NCI-H460 (cell line): Measurements from ENCODE around the gene RAB11FIP5. TPM values are rescaled to one million over a fixed set of nuclear protein-coding genes. Genes with fewer than 3 reads are reported as not detected.
A peak's percentile ranks its signal among the peaks of the same experiment; 100 is the strongest.

Experiments used
- DNase-seq: peaks from one replicate; pipeline ENCODE4 v3.0.0-alpha.2; 2016; ENCODE audit warnings: low read depth; ENCODE audit errors: extremely low read depth
- total RNA-seq: library from RNA; depleted of rRNA; stranded (reverse); fragments of >200 nt; shearing (Covaris generic); gene quantifications from 2 replicates; pipeline ENCODE4 v1.2.3, GENCODE V29; 2014

The RAB11FIP5 gene
- total RNA-seq, 1 experiment from 2014 or later, result 13.3 TPM

DNA sequence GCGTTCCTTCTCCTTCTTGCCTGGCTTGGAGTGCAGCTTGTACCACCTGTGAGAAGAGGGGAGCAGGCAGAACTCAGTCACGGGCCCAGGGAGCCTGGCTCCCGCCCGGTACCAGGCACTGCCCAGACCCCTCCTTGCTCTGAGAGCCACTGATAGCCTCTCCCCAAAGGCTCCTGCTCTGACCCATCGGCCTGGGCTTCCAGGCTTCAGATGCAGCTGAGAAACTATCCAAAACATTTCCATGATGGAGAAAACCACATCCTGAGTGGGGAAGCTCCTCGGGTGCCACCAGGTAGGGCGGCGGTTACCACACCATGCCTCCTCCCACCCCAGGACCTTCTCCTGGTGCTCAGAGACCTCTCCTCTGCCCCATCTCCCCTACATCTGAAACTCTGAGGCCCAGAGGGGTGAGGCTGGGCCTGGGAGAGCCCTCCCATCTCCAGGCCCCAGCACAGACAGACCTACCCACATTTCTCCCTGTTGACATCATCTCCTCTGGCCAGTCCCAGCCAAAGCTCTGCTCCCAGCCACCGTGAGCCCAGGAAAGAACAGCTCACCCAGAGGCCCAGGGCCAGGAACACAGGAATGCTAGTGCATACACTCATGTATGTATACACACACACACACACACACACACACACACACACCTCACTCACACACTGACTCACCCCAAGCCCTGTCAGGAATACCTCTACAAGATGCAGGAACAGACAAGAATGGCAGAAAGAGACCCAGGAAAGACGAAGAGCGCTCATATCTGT lies 23.3 kb downstream of the RAB11FIP5 start:
- DNase-seq, result no peak

DNA sequence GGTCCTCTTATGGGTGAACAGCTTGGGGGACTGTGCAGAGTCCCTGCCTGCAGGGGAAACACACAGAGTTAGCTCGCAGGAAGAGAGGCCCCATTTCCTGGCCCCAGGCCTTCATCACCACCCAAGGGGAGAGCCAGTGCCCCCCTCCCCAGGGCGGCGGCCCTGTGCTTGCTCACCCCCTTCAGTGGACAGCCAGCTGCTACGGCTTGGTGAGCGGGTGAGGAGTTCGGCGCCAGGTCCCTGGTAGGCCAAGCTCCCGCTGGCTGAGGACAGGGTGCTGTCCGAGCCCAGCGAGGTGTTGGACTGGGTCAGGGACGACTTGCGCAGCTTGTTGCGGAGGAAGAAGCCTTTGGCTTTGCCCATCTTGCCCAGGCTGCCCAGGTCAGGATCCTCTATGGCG lies 24.0 kb downstream of the RAB11FIP5 start:
- no peak for DNase-seq

DNA sequence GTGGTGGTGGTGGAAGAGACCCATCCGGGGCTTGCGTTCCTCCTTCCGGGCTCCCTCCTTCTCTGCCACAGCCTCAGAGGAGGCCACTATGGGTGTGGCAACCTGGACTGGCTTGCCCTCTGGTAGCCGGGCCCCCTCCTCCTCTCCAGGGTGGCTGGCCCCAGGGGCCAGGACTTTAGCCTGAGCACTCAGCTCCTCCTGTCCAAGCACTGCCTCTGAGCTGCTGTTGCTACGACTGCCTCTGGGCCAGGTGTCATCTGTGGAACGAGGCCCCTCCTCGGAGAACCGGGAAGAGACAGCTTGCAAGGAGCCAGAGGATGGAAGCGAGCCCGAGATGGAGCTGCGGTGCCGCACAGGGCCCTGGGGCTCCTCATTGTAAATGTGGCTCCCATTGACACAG lies 24.5 kb downstream of the RAB11FIP5 start:
- DNase-seq, result no peak

DNA sequence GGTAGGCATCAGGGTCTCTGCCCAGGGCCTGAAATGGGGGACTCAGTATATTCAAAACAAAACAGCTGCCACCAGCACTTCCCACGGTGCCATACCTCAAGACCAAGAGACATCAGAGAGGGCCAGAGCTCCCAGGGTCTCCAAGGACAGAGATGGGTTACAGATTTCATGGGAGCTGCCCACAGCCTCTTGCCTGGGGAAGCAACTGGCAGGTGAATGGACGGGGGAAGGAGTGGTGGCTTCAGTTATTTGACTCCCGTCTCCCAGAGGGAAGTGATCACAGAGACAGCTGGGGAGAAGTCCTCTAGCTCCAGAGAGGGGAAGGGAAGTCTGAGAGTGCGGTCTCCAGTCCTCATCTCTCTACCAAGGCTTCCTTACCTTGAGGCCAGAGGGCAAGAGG lies 25.4 kb downstream of the RAB11FIP5 start:
- no peak for DNase-seq

DNA sequence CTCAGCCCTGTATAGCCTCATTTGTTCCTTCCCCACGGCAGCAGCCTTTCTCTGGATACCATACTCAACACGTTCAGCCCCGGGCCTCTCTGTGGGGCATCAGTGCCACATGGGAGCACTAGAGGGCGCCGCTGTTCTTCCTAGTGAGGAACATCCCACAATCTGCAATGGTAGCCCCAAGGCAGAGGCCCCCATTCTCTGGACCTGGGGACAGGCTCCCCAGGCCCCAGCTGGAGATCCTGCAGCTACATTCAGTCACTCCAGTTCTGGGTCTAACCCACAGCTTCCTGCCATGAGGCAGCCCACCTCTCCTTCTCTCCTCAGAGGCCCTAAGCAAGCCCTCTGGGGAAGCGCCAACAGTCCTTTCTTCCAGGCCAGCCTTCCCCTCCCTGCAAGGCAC lies 27.1 kb downstream of the RAB11FIP5 start:
- DNase-seq, result peak; percentile 72

DNA sequence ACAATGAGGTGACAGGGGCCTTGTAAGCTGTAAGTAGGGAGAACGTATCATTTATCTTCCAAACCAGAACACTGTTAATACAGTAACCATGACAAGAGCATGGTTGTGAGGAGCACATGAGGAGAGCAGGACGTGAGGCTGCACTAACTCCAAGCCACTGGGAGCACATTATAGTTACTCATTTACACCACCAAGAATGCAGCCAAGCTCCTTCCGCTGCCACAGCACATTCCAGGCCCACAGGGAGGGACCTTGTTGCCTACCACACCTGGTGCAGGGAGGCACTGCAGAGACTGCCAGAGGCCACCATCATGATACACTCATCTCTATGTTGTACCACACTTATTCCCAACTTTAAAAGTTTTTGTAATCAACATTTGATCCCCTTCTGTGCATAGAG lies 27.8 kb downstream of the RAB11FIP5 start:
- DNase-seq, result no peak

DNA sequence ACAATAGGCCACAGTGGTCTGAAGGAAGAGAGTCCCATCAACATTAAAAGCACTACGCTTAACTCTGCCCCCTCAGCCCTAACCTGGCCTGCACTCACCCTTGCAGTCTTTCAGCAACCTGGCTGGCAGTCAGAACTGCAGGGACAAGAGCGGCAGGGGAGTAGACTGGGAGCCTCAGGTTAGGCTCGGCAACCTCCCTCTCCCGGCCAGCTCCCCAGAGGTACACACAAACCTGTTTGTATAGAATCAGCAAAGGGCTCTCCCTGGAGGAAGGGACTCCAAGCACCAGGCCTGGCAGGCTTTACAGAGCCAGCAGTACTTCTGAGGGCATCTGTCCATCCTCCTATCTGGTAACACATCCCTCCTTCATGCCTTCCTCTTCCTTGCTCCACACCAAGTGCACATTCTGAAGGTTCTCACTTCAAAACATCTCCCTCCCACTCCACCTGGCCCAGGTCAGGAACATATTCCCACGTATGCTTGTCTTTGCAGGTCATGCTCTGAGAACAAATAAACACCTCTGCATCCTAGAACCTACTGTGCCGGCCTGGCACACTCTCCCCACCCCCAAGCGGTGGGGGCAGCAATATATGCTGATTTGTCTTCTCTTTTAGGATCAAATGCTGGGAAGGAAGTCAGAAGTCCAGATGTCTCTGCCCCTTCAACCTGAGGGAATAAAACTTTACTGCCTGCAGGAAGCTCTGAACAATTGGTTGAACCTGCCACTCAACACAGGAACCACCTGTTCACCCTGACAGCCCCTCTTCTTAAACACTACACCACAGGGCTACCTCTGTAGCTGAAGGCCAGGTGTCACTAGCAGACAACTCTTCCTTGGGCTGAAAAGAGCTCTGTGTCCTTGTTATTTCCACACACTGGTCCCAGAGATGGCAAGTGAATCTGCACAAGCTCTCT lies 28.6 kb downstream of the RAB11FIP5 start:
- DNase-seq, result no peak

DNA sequence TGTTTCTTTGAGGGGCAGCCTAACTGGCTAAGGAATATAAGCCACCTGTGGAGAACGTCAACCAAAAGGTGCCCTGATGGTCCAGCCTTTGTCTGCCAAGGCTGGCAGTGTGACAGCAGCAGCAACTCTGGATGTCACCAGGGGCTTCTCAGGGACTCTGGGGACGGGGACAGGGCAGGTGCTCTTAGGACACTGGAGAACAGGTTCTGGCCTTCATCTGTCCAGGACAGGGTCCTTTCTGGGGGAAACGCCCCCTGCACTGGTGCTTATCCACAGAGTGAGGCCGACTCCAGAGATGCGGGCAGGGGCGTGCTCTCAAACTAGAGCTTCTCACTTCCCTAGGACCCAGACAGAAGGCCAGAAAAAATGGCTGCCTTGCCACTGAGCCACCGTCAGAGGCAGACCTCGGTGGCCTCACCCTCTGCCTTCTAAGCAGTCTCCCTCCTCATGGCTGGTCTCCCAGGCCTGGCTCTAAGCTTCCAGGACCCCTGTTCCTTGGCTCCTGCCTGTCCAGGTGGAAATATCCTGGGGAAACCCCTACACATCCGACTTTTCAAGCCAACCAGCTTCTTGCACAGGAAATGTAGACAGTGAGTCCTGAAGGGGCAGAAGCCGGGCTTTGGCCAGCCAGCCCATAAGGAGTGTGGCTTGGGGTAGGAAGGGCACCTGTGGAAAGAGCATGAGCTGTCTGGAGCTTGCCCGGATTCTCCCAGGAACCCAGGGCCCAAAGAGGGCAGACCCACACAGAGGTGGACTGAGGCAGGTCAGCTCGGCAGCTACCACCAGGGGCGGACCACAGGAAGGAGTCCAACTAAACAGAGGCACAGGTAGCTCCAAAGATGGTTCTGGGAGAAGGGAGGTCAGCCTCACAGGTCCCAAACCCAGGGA lies 30.0 kb downstream of the RAB11FIP5 start:
- no peak for DNase-seq

DNA sequence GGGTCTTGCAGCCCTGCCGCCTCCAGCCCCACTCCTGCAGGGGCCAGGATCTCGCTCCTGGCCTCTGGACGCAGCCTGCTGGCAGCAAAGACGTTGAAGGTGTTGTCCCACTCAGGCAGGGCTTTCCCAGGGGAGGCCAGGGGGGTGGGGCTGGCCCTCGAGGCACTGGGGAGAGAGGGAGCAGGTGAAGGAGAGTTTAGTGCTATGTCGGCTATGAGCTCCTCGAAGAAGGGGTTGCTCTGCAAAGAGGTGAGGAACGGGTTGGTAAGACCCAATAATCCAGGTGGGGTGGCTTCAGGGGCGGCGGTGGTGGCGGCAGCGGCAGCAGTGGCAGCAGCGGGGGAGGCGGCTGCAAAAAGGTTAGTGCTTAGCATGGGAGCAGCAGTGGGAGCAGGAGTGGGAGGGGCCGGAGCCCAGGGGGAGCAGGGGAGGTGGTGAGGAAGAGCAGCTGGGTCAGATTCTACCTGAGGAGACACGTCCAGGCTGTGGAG lies 31.5 kb downstream of the RAB11FIP5 start:
- DNase-seq, result no peak

DNA sequence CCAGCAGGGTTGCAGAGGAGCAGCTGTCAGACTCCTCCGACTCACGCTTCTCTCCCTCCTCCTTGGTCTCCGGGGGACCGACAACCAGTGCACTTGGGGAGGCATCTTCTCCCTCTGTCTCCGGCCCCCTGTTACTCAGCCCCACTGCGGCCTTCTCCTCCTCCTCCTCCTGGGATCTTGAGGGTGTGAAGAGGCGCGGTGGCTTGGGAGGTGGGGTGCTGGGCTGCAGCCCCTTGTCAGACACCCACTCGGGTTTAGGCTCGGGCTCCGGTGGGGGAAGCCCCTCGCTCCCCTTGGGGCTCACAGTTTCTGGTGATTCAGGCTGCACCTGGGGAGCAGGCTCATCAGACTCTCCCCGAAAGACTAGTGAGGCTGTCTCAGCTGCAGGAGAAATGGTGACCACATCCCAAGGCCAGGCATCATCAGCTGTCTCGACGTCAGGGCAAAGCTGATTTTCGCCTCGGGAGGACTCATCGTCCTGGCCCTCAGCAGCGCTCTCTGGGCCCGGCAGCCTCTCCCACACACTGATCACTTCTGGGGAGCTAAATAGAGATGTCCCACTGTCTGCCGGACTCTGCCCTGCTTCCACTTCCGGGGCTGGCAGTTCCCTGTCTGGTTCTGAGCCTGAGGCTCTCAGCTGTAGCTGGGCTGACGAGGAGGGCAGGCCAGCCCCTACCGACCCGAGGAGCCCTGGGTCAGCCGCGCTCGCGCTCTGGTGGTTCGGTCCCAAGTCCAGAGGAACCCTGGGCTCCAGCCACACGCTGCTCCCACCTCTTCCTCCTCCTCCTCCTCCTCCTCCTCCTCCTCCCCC lies 32.2 kb downstream of the RAB11FIP5 start:
- DNase-seq, result no peak

DNA sequence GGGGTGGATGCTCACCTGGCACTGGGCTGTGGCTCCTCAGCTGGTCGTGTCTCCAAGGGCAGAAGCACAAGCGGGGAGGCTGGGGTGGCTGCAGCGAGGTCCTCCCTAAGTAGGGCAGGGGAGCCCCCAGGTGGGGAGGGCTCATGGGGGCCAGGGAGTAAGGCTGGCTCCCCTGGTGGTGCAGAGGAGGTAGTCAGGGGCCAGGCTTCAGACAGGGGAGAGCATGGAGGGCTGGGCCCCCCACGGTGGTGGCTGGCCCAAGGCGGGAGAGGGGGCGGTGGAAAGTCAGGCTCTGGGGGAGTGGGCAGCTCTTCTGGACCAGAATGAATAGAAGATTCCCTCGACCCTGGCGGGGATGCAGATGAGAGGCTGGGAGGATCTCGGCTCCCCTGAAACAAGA lies 33.1 kb downstream of the RAB11FIP5 start:
- DNase-seq, result no peak

DNA sequence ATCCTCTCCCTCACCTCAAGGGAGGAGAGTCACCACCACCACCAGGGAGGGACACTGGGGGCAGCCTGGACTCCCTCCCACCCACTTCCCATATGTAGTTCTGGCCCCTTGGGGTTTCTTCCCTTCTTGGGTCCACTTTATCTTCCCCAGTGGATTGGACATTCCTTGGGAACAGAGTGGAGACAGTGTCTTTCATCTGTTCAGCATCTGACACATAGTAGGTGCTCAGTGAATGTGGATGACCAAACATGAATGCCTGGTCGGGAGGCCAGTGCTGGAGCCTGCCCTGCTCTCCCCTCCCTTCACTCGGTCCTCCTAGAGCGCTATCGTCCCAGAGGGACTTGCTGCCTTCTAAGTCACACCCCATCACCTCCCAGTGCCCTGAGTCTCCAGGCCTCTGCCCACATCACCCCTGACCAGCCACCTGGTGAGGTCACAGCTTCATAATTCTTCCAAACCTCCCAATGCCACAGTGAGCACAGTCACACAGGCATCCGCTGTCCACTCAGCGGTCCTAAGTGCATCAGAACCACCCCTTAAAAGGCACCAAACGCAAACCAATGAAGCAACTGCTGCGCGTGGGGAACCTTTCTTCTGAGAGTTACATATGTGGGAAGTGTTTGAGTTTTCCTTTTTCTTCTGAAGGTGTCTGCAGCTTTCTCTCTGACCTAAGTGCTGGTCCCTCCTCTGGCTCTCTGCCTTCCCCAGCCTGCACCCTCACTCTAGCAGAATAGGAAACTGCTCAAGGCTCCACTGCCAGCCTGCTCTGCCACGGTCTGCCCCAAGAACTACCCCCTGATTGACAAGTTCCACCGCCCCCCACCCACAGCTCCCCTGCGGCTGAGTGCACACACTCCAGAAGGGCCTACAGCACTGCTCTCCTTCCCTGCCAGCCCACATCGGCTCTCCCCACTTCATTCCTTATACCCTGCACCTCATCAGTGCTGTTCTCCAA lies 34.0 kb downstream of the RAB11FIP5 start:
- DNase-seq, result no peak

DNA sequence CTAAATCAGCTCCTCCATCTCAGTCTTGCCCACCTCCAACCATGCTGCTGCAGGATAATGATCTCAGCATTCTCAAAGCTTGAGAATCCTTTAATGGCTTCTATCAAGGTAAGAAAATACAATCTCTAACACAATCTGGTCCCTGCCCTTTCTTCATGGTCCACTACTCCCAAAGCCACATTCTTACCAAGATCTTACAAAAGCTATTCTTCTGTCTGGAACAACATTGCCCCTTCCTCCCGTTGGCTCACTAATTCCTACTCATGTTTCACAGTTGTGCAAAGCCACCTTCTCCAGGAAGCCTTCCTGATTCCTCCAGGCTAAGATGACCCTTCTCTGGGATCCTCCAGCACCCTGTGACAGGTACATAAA lies 35.3 kb downstream of the RAB11FIP5 start:
- no peak for DNase-seq

DNA sequence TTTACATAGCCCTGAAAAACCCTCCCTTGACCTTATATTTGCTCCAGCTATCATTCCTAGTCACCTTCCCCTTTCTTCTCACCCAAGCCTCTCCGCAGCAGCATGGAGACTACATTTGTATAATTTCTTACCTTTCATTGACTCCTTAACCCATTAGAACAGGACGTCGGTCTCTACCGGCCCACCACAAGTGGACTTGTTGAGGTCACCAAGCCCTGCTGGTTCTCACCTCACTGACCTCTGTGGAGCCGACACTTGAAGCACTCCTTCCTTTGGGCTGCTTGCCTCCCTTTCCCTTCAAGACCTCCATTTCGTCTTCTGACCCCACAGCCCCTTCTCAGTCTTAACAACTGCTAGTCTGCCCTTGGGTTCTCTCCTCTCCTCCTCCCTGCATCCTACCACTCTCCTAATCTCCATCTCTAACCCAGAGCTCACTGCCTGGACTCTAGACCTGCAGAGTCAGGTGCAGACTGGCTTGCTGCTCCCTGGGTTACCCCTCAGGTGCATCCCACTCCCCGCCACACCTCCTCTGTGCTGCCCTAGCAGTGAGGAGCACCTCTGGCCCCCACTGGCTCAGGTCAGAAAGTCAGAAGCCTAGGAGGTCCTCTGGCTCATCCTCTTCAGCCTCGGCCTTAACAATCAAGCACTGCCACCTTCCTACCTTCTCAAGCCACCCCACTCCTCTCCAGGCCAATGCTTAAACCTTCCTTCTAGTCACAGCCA lies 35.9 kb downstream of the RAB11FIP5 start:
- no peak for DNase-seq

DNA sequence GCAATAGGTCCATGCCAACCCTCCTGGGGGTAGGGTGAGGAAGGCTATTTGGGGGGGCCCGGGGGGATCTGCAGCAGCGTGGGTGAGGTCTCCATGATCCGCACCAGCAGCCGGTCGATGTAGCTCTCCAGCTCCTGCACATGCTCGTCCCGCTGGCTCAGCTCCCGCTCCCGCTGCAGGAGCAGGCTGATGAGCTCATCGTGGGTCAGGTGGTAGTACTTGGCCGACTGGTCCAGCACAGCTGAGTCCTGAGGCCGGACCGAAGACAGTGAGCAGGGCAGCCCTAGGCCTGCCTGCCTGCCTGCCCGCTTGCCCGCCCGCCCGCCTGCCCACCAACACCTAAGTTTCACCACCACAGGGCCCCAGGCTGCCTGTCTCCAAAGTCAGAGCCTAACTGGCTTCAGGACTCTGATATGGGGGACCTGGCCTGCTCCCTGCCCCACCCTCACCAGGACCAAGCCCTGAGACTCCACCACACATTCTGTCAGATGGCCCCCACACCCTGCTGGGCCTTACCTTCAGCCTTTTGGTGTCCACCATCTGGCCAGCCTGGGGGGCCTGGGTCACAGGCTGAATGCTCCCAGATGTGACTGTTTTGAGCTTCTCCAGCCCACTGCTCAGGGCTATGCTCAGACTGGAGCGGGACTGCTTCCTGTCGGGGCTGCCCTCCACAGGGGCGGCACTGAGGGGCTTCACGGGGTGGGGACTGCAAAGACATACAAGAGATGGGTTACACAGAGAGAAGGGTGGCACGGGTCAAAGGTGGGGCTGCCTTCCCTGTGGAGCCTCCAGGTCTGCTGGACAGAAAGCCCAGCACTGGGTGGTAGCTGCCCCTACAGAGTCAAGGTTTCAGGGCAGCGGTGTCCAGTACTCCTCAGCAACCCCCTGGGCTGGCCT lies 37.0 kb downstream of the RAB11FIP5 start:
- no peak for DNase-seq

DNA sequence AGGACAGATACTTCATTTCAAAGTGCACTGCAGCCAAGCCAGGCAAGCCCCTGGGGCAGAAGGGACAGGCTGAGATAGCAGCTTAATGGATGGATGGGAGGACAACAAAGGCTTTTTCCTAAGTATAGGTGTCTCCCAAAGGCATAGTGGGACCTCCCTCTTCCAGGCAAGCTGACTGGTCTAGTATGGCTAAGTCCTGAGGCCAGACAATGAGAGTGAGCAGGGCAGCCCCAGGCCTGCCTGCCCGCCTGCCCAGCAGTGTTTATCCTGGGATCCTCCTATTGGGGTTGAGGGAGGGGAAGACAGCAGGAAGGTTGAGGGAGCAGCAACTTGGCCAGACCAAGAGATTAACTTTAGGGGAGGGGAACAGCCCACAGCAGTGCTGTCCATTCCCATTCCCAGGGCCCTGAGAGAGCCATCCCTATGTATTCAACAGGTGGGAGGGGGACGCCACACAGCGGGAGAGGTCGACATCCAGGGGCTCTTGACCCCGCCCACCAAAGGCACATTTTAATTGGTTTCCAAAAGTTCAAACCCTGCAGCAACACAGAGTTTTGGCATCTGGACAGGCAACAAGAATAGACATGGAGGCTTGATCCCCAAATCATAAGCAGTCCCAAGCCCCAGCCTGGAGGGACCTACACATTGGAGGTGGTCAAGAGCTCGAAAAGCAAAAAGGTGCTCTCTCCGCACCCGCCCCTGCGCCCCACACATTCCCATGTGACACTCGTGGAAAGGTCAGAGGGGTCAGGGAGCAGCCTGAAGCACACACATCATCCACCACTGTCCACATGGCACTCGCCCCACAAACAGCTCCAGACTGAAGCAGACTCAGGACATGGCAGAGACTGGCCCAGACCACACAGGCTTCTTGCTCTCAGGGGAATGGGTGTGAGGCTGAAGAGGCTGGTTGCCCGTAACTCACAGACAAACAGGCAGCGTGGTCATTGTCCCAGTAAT lies 38.4 kb downstream of the RAB11FIP5 start:
- DNase-seq, result no peak
